22Rv1 (cell line): ENCODE results near the gene DNAJC16.

ENCODE experiments used
- CTCF ChIP-seq: fragments of 450-650 bp; IDR thresholded peaks from 2 replicates; pipeline ENCODE4 v1.5.1; 2017; ENCODE audit warnings: mild to moderate bottlenecking
- ZFX ChIP-seq: fragments of 450-650 bp; IDR thresholded peaks from 2 replicates; pipeline ENCODE4 v1.6.1; 2017; ENCODE audit warnings: antibody characterized with exemption, borderline replicate concordance

DNA sequence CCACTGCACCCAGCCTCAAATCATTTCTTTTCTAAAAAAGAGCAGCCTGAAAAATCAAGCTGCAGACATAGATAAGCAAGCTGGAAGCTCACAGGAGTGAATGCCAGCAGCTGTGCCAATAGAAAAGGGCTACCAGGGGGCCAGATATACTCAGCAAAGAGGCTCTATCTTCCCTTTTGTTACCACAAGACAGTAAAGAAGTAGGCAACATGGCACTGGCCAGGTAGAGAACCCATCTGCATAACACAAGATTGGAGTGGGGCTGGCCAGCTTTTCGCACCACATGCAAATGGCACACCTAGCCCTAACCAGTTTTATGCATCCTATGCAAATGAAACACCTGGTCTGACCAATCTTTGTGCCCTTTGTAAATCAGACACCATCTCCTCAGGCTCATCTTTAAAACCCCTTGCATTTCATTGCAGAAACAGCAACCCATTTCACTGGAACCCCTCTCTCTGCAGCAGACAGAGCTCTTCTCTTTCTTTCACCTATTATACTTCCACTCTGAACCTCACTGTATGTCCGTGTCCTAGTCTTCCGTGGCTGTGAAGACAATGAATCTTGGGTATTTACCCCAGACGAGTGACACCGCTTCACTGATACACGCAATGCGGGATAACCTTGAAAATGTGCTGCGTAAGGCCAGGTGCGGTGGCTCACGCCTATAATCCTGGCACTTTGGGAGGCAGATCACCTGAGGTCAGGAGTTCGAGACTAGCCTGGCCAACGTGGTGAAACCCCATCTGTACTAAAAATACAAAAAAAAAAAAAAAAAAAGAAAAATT, 17.8 kb upstream of the DNAJC16 start:
- no peak for TF ChIP-seq CTCF
- TF ChIP-seq ZFX = no peak
